ENCODE measurements around the gene UBR3. TPM values are rescaled to one million over a fixed set of nuclear protein-coding genes. Genes with fewer than 3 reads are reported as not detected.

UBR3 gene
- total and polyA plus RNA-seq, 8 donors, result 4.8 to 151 (median 37.3) TPM

DNA sequence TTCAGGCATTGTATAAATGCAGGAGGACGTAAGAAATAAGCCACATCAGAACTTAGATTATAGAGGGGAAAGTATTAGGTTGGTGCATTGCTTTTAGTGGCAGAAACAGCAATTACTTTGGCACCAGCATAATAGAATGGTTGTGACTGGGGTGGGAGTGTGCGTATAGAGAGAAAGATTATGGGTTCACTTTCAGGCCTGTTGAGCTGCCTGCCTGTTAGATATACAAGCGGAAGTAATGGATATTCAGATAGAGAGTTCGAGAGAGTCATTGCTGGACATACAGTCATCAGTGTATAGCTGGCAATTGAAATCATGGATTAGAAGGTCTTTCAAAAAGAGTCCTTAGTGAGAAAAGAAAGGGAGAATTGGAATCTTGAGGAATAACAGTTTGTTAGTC is 211.5 kb downstream of the UBR3 start:
- no peak overlapping the region for H3K27ac ChIP-seq
- intact Hi-C loops (cut with DNase I; ENCODE audit: low total_unique reads), result no loop called here
- TF ChIP-seq POLR2AphosphoS5 (IDR thresholded peaks at IDR 0.05), result no peak
- no peak for TF ChIP-seq POLR2A (IDR thresholded peaks at IDR 0.05)
- TF ChIP-seq EP300 (IDR thresholded peaks at IDR 0.05), result no peak
- peaks cover 0 to 37% (median 12%) of the 10 kb centered on the region in 4 donors for H3K36me3 ChIP-seq
- peaks cover 0 to 6% (median 0%) of the 10 kb centered on the region in 4 donors for H3K4me1 ChIP-seq
- no peak overlapping the region for H3K4me3 ChIP-seq
- no peak for DNase-seq
- no peaks in the 10 kb centered on the region for H3K27me3 ChIP-seq
- H3K9me3 ChIP-seq, result no peaks in the 10 kb centered on the region
- 66 to 77% (median 76%) methylated on average over 4 of the region's 4 CpGs for WGBS, 5 donors

DNA sequence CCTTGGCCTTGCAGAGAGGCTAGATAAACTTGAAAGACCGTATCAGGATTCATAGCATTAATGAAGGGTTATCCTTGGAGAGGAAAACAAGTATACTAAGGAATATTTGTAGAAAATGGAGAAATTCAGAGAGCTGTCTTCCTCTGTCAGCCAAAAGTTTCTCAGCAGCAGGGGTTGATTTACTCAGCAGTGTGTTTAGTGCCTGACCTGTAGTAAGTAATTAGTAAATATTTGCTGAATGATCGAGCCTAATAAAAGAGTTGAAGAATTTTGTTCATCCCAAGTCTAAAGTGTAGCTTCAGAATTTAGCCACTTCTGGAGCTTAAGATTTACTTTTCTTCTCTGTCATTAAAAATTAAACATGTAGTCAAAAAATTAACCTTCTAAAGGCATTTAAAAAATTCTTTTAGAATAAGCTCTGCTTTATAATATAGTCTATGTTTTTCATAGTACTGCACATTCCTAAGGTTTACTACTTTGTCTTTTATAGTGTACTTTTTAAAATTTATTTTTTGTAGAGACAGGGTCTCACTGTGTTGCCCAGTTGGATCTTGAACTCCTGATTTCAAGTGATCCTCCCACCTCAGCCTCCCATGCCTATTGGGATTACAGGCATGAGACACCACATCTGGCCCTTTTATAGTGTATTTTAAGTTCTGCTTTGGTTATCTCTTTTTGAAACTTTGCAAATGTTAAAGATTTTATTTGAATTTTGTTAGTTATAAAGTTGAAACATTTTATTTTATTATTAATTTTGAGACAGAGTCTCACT is 212.3 kb downstream of the UBR3 start:
- intact Hi-C loops (cut with DNase I; ENCODE audit: low total_unique reads), result no loop called here
- no peaks in the 10 kb centered on the region for H3K27me3 ChIP-seq
- TF ChIP-seq EP300 (IDR thresholded peaks at IDR 0.05), result no peak
- TF ChIP-seq POLR2AphosphoS5 (IDR thresholded peaks at IDR 0.05), result no peak
- no peak for TF ChIP-seq POLR2A (IDR thresholded peaks at IDR 0.05)
- TF ChIP-seq, protein P1, sequence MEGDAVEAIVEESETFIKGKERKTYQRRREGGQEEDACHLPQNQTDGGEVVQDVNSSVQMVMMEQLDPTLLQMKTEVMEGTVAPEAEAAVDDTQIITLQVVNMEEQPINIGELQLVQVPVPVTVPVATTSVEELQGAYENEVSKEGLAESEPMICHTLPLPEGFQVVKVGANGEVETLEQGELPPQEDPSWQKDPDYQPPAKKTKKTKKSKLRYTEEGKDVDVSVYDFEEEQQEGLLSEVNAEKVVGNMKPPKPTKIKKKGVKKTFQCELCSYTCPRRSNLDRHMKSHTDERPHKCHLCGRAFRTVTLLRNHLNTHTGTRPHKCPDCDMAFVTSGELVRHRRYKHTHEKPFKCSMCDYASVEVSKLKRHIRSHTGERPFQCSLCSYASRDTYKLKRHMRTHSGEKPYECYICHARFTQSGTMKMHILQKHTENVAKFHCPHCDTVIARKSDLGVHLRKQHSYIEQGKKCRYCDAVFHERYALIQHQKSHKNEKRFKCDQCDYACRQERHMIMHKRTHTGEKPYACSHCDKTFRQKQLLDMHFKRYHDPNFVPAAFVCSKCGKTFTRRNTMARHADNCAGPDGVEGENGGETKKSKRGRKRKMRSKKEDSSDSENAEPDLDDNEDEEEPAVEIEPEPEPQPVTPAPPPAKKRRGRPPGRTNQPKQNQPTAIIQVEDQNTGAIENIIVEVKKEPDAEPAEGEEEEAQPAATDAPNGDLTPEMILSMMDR (IDR thresholded peaks at IDR 0.05), result no peak
- H3K36me3 ChIP-seq, result peaks cover 0 to 29% (median 14%) of the 10 kb centered on the region in 4 donors
- H3K4me3 ChIP-seq, result no peak overlapping the region
- DNase-seq, result no peak
- 30 to 57% (median 47%) methylated on average over 2 of the region's 2 CpGs for WGBS, 5 donors
- peaks cover 0 to 6% (median 0%) of the 10 kb centered on the region in 4 donors for H3K4me1 ChIP-seq
- no peak overlapping the region for H3K27ac ChIP-seq
- H3K9me3 ChIP-seq, result no peaks in the 10 kb centered on the region

DNA sequence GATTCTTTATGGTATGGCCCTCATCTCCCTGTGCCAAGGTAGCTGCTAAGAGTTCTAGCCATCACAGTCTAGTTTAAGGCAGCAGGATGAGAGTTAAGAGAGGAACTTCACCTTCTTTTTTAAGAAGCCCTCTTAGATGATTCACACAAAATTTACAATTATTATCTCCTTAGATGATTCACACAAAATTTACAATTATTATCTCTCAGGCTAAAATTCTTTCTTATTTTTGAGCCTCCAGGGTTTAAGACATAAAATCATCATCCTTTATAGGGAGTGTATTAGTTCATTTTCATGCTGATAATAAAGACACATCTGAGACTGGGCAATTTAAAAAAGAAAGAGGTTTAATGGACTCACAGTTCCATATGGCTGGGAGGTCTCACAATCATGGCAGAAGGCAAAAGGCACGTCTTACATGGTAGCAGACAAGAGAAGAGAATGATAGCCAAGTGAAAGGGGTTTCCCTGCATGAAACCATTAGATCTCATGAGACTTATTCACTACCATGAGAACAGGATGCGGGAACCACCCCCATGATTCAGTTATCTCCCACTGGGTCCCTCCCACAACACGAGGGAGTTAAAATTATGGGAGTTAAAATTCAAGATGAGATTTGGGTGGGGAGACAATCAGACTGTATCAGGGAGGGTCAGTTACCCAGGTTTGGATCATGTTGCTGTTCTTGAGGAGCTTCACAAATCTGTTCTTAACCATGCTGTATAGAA is 217.7 kb downstream of the UBR3 start:
- intact Hi-C loops (cut with DNase I; ENCODE audit: low total_unique reads), result no loop called here
- H3K9me3 ChIP-seq, result no peaks in the 10 kb centered on the region
- DNase-seq, result no peak
- no peak overlapping the region for H3K4me3 ChIP-seq
- H3K27ac ChIP-seq, result no peak overlapping the region
- TF ChIP-seq, protein P1 (IDR thresholded peaks at IDR 0.05), result no peak
- TF ChIP-seq EP300 (IDR thresholded peaks at IDR 0.05) (no peak), POLR2AphosphoS5 (IDR thresholded peaks at IDR 0.05) (no peak), POLR2A (IDR thresholded peaks at IDR 0.05) (no peak)
- H3K4me1 ChIP-seq, result no peaks in the 10 kb centered on the region
- no peaks in the 10 kb centered on the region for H3K27me3 ChIP-seq
- WGBS, 5 donors, result 89 to 91% (median 90%) methylated on average over 3 of the region's 3 CpGs
- peaks cover 0 to 37% (median 20%) of the 10 kb centered on the region in 4 donors for H3K36me3 ChIP-seq

DNA sequence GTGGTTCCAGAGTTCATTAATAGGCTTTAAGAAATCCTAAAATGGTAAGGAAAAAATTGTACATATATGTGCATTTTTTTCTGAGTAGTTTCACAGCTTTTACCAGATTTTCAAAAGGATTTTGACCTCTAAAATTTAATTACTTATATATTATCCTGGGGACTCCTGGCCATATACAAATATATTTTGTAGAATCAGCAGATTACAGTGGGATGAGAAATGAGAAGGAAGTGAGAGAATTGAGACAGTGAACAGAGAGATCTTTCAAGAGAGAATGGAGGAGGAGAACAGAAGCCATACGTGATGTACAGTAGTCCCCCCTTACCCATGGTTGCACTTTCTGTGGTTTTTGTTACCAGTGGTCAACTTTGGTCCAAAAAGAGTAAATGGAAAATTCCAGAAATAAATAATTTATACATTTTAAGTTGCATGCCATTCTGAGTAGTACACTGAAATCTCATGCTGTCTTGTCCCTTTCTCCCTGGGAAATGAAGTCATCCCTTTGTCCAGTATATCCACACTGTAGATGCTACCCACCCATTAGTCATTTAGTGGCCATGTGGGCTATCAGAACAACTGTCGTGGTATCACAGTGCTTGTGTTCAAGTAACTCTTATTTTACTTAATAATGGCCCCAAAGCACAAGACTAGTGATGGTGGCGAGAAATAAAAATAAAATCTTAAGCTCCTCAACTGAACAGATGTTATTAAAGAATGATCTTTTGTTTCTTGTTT is 220.2 kb downstream of the UBR3 start:
- TF ChIP-seq, protein P1 (IDR thresholded peaks at IDR 0.05), result no peak
- TF ChIP-seq EP300 (IDR thresholded peaks at IDR 0.05) (no peak), POLR2AphosphoS5 (IDR thresholded peaks at IDR 0.05) (no peak), POLR2A (IDR thresholded peaks at IDR 0.05) (no peak)
- no peak overlapping the region for H3K4me3 ChIP-seq
- no peak for DNase-seq
- no peaks in the 10 kb centered on the region for H3K9me3 ChIP-seq
- 88 to 99% (median 98%) methylated on average over 3 of the region's 3 CpGs for WGBS, 5 donors
- no peak overlapping the region for H3K27ac ChIP-seq
- intact Hi-C loops (cut with DNase I; ENCODE audit: low total_unique reads), result no loop called here
- H3K27me3 ChIP-seq, result no peaks in the 10 kb centered on the region
- H3K4me1 ChIP-seq, result no peaks in the 10 kb centered on the region
- H3K36me3 ChIP-seq, result peaks cover 0 to 39% (median 19%) of the 10 kb centered on the region in 4 donors
